Body of pancreas (tissue), 4 donors: ENCODE results near the gene GRK3.

Experiments
- CTCF ChIP-seq, 7 experiments: fragments of 450-650 bp in 4 of 7; fragments of 200-600 bp in 3 of 7; sonication (generic) in 3 of 7; IDR thresholded peaks; one replicate each; pipeline ENCODE4 v1.5.1; 2016 to 2019; ENCODE audit warnings: antibody characterized with exemption in 7 of 7
- POLR2A ChIP-seq, 3 donors: fragments of 450-650 bp; IDR thresholded peaks; one replicate each; pipeline ENCODE4 v1.6.1; 2016; ENCODE audit warnings: antibody characterized with exemption in 3 of 3, mild to moderate bottlenecking in 2 of 3

DNA sequence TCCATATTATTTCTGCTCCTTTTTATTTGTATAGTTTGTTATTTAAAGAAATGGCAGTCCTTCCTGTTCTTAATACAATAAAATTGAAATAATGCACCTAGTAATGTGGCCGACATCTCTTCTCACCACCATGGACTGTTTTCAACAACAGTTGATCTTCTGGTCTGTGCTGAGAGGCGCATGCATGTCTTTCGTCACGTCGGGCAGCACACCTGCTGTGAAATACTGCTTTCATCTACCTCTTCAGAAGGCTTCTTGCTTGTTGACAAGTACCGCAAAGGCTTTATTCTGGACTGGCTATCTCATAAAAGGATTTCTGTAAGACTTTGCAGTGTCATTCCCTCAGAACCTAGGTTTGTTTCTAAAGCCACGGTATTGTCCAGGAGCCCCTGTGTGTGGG, 163.6 kb downstream of the GRK3 start:
- no peak for TF ChIP-seq CTCF (IDR thresholded peaks at IDR 0.05)
- no peak for TF ChIP-seq POLR2A (IDR thresholded peaks at IDR 0.05)
